Endothelial cell of umbilical vein (primary cell): Measurements from ENCODE around the gene BCAS4. TPM values are rescaled to one million over a fixed set of nuclear protein-coding genes. Genes with fewer than 3 reads are reported as not detected.

Experiments
- BruUV-seq: library from RNA; stranded (reverse); fragments of 400-500 nt; replicated peaks from 2 replicates; lab custom pipeline; 2021; lab: Mats Ljungman, UMichigan
- CTCF ChIA-PET: fragments of 300-600, 350-600 bp; sonication (Branson Sonifier 250); formaldehyde crosslinking; loops from one replicate; lab custom pipeline; 2021; ENCODE audit warnings: antibody characterized with exemption, inconsistent platforms; lab: Charles Lee
- POLR2A ChIA-PET: fragments of 300-600, 350-600 bp; sonication (Branson Sonifier 250); formaldehyde crosslinking; loops from one replicate; lab custom pipeline; 2021; ENCODE audit warnings: antibody characterized with exemption, inconsistent platforms; lab: Charles Lee
- DNase-seq: peaks from one replicate; pipeline ENCODE4 v3.0.0-alpha.2; 2011; ENCODE audit warnings: low read depth, low spot score
- FAIRE-seq: peaks from 2 replicates; lab custom pipeline; 2011; peaks lifted over from hg19 to GRCh38; lab: Jason Lieb, UNC
- H2AFZ ChIP-seq: 2 replicates; pipeline ENCODE4 v1.6.0; 2012; ENCODE audit warnings: low read depth, low read length, control low read depth, inconsistent platforms
- H3K27ac ChIP-seq: 2 replicates; pipeline ENCODE4 v1.5.1; 2011; ENCODE audit warnings: low read depth, mild to moderate bottlenecking, control low read depth, low read length, moderate library complexity; ENCODE audit not compliant: insufficient read depth
- H3K27me3 ChIP-seq, 2 experiments: 2 replicates each; pipeline versions ENCODE4 v1.6.0 to v1.6.1; 2011; ENCODE audit warnings: low read length in 2 of 2, mixed read lengths in 1 of 2; ENCODE audit not compliant: control insufficient read depth in 2 of 2, insufficient read depth in 2 of 2
- H3K36me3 ChIP-seq, 2 experiments: 2 replicates in 1 of 2; 3 replicates in 1 of 2; pipeline ENCODE4 v1.5.1; 2011; ENCODE audit warnings: low read length in 2 of 2, mild to moderate bottlenecking in 1 of 2, moderate library complexity in 1 of 2; ENCODE audit not compliant: control insufficient read depth in 2 of 2, insufficient read depth in 2 of 2; ENCODE audit errors: extremely low read depth in 1 of 2
- H3K4me1 ChIP-seq: 3 replicates; pipeline ENCODE4 v1.5.1; 2011; ENCODE audit warnings: mild to moderate bottlenecking, low read length; ENCODE audit not compliant: control insufficient read depth, insufficient read depth; ENCODE audit errors: extremely low read depth
- H3K4me2 ChIP-seq: 2 replicates; pipeline ENCODE4 v1.6.1; 2011; ENCODE audit warnings: low read length, control low read depth, mixed read lengths; ENCODE audit not compliant: insufficient read depth
- H3K4me3 ChIP-seq, 3 experiments: fragments of 200-600 bp in 1 of 3; sonication (generic), shearing (Covaris generic) in 1 of 3; replicated peaks in 1 of 3; 2 replicates each; pipeline ENCODE4 v1.5.1; 2011 to 2016; ENCODE audit warnings: control low read depth in 3 of 3, low read length in 3 of 3, mild to moderate bottlenecking in 2 of 3, inconsistent platforms in 1 of 3, low read depth in 1 of 3, moderate library complexity in 1 of 3; ENCODE audit not compliant: insufficient read depth in 1 of 3
- H3K79me2 ChIP-seq: 2 replicates; pipeline ENCODE4 v1.6.0; 2012; ENCODE audit warnings: low read length, inconsistent platforms; ENCODE audit not compliant: control insufficient read depth, insufficient read depth
- H3K9ac ChIP-seq: replicated peaks from 2 replicates; pipeline ENCODE3; 2011; ENCODE audit warnings: low read length, control low read depth; ENCODE audit not compliant: insufficient read depth; ENCODE audit errors: extremely low read depth
- H3K9me1 ChIP-seq: replicated peaks from 3 replicates; pipeline ENCODE4 v1.6.0; 2011; ENCODE audit warnings: mild to moderate bottlenecking, low read length; ENCODE audit not compliant: control insufficient read depth, insufficient read depth; ENCODE audit errors: extremely low read depth
- H3K9me3 ChIP-seq: replicated peaks from 2 replicates; pipeline ENCODE4 v1.5.1; 2012; ENCODE audit warnings: low read length, inconsistent platforms; ENCODE audit not compliant: control insufficient read depth, insufficient read depth
- H4K20me1 ChIP-seq: replicated peaks from 2 replicates; pipeline ENCODE3; 2011; ENCODE audit warnings: mild to moderate bottlenecking, low read length; ENCODE audit not compliant: control insufficient read depth, insufficient read depth; ENCODE audit errors: extremely low read depth
- CTCF ChIP-seq, 2 donors: IDR thresholded peaks; 1 replicate in 1 of 2; 2 replicates in 1 of 2; pipeline ENCODE4 v1.5.1; 2011; ENCODE audit warnings: low read length in 2 of 2, mild to moderate bottlenecking in 2 of 2, moderate library complexity in 2 of 2, control low read depth in 1 of 2, inconsistent platforms in 1 of 2, low read depth in 1 of 2; ENCODE audit not compliant: insufficient read depth in 1 of 2; ENCODE audit errors: extremely low read depth in 1 of 2
- EZH2 ChIP-seq: IDR thresholded peaks from 2 replicates; pipeline ENCODE4 v1.6.1; 2012; ENCODE audit warnings: borderline replicate concordance, low read depth, mild to moderate bottlenecking, moderate library complexity, low read length, inconsistent platforms; ENCODE audit not compliant: severe bottlenecking
- FOS ChIP-seq: IDR thresholded peaks from 2 replicates; pipeline ENCODE4 v1.6.1; 2011; ENCODE audit warnings: mild to moderate bottlenecking, low read length, moderate library complexity, borderline replicate concordance; ENCODE audit not compliant: insufficient read depth
- GATA2 ChIP-seq: IDR thresholded peaks from 2 replicates; pipeline ENCODE4 v1.7.0; 2011; ENCODE audit warnings: low read depth, mild to moderate bottlenecking, moderate library complexity, mixed read lengths, low read length; ENCODE audit not compliant: insufficient read length, insufficient read depth
- JUN ChIP-seq: IDR thresholded peaks from 2 replicates; pipeline ENCODE4 v1.6.1; 2011; ENCODE audit warnings: borderline replicate concordance, low read depth; ENCODE audit not compliant: insufficient read length, insufficient read depth
- MYC ChIP-seq: IDR thresholded peaks from one replicate; pipeline ENCODE4 v1.6.1; 2011; ENCODE audit warnings: mild to moderate bottlenecking, low read depth, low read length
- POLR2A ChIP-seq: IDR thresholded peaks from 2 replicates; pipeline ENCODE4 v1.6.1; 2012; ENCODE audit warnings: low read depth, mild to moderate bottlenecking, control low read depth, low read length
- POLR2AphosphoS5 ChIP-seq: IDR thresholded peaks from 2 replicates; pipeline ENCODE4 v1.6.1; 2012; ENCODE audit warnings: low read depth, mild to moderate bottlenecking, control low read depth, low read length, moderate library complexity; ENCODE audit not compliant: insufficient read depth
- dilution Hi-C: fragments of 300-500 bp; cut with MboI; formaldehyde crosslinking; loops from one replicate; pipeline ENCODE4 v1.15.0; 2019; ENCODE audit warnings: low sequenced_read_pairs; ENCODE audit not compliant: extremely low pct_ligation_motif_present
- intact Hi-C: fragments of 100-400 bp; cut with micrococcal nuclease; formaldehyde crosslinking; loops from one replicate; pipeline ENCODE4 v1.10.0; 2022
- polyA plus RNA-seq, 4 experiments: library from polyadenylated mRNA; depleted of rRNA in 3 of 4; stranded (reverse) in 3 of 4; unstranded in 1 of 4; fragments of >200 nt; gene quantifications; 2 replicates each; pipeline versions ENCODE4 v1.2.1 to v1.2.3, GENCODE V29; 2011 to 2012; ENCODE audit warnings: missing spikeins in 1 of 4
- total RNA-seq: library from RNA; stranded (reverse); gene quantifications from 2 replicates; pipeline ENCODE4 v1.2.3, GENCODE V29; 2021
- TF ChIP-seq, protein P1 (sequence below): IDR thresholded peaks from 2 replicates; pipeline ENCODE4 v1.6.1; 2011; ENCODE audit not compliant: insufficient read depth, insufficient read length

The BCAS4 gene
- total and polyA plus RNA-seq, 2 donors (not counting 3 experiments of a cell fraction or from before 2014, with no cell fraction given), result 1.0 to 1.5 TPM

GRCh38 chr20:50916934-50917333 is 122.1 kb downstream of the BCAS4 start:
- no peak for TF ChIP-seq EZH2
- TF ChIP-seq, protein P1, sequence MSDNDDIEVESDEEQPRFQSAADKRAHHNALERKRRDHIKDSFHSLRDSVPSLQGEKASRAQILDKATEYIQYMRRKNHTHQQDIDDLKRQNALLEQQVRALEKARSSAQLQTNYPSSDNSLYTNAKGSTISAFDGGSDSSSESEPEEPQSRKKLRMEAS, result no peak
- no peak for TF ChIP-seq FOS
- TF ChIP-seq MYC, result no peak
- no peak for TF ChIP-seq POLR2AphosphoS5
- no peak for TF ChIP-seq GATA2
- no peak for TF ChIP-seq POLR2A
- TF ChIP-seq CTCF (IDR thresholded peaks at IDR 0.05; ENCODE audit: extremely low read depth in 1 of 2, insufficient read depth in 1 of 2, low read depth in 1 of 2, low read length in 2 of 2), result no peak
- TF ChIP-seq JUN, result no peak
- BruUV-seq, result no TSS peak
- DNase-seq (no peak), FAIRE-seq (no peak)
- Histone ChIP-seq H3K9me1 (no peaks in the 10 kb centered on the region), H3K9me3 (no peaks in the 10 kb centered on the region), H3K79me2 (peaks cover 99% of the 10 kb centered on the region), H3K36me3 (peaks cover 3% of the 10 kb centered on the region in 2 experiments), H3K27me3 (no peaks in the 10 kb centered on the region), H3K27ac (no peak overlapping the region), H4K20me1 (peaks cover 23% of the 10 kb centered on the region), H2AFZ (no peak overlapping the region), H3K4me3 (no peak overlapping the region), H3K9ac (no peak overlapping the region), H3K4me1 (peaks cover 39% of the 10 kb centered on the region), H3K4me2 (no peak overlapping the region)
- dilution Hi-C loops, result no loop called here
- POLR2A ChIA-PET, result interaction anchor here (2.7 kb wide), 1 partner anchor 12 kb away, joined by 7 read pairs; no protein-coding TSS in a partner anchor
- CTCF ChIA-PET, result interaction anchor here (1.2 to 4.2 kb wide), 5 partner anchors 8 to 126 kb away, joined by 3 to 57 read pairs (median 7); partner anchors contain the start of genes ADNP and BCAS4
- intact Hi-C loops, result loop anchor here (1.0 kb wide), 1 partner anchor 12 kb away; no protein-coding TSS in a partner anchor
